SK-N-SH treated with all-trans-retinoic acid at 6 μM for 48 hours (cell line): Measurements from ENCODE around the gene GSTM3.

Source experiments
- ZFP3 ChIP-seq: fragments of 250-450 bp; sonication (Bioruptor Pico); IDR thresholded peaks from 2 replicates; pipeline ENCODE4 v1.5.0; 2020; ENCODE audit warnings: mild to moderate bottlenecking, moderate library complexity
- TF ChIP-seq, protein P1 (sequence below): fragments of 250-450 bp; sonication (Bioruptor Pico); IDR thresholded peaks from 2 replicates; pipeline ENCODE4 v1.5.1; 2020; ENCODE audit warnings: low read depth, mild to moderate bottlenecking, moderate library complexity
- TF ChIP-seq, protein P2 (sequence below): fragments of 250-450 bp; sonication (Bioruptor Pico); IDR thresholded peaks from 2 replicates; pipeline ENCODE4 v1.5.1; 2021; ENCODE audit warnings: mild to moderate bottlenecking, moderate library complexity

DNA sequence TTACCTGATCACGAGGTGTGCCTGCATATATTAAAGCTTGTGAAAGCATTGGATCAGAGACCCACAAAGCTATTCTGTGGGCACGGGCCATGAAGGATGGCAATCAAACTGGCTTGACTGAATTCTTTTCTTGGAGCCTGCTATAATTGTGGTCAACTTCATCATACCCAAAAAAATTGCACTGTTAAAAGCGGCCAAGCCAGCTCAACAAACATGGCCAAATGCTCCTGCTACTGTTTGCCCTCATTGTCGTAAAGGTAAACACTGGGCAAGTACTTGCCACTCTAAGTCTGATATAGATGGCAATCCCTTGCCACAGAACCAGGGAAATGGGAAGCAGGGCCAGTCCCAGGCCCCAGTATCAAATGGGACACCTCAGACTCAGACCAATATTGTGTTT is 35.4 kb downstream of the GSTM3 start:
- TF ChIP-seq, protein P1, sequence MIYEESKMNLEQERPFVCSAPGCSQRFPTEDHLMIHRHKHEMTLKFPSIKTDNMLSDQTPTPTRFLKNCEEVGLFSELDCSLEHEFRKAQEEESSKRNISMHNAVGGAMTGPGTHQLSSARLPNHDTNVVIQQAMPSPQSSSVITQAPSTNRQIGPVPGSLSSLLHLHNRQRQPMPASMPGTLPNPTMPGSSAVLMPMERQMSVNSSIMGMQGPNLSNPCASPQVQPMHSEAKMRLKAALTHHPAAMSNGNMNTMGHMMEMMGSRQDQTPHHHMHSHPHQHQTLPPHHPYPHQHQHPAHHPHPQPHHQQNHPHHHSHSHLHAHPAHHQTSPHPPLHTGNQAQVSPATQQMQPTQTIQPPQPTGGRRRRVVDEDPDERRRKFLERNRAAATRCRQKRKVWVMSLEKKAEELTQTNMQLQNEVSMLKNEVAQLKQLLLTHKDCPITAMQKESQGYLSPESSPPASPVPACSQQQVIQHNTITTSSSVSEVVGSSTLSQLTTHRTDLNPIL (CRISPR knock-in tag) = no peak
- TF ChIP-seq, protein P2, sequence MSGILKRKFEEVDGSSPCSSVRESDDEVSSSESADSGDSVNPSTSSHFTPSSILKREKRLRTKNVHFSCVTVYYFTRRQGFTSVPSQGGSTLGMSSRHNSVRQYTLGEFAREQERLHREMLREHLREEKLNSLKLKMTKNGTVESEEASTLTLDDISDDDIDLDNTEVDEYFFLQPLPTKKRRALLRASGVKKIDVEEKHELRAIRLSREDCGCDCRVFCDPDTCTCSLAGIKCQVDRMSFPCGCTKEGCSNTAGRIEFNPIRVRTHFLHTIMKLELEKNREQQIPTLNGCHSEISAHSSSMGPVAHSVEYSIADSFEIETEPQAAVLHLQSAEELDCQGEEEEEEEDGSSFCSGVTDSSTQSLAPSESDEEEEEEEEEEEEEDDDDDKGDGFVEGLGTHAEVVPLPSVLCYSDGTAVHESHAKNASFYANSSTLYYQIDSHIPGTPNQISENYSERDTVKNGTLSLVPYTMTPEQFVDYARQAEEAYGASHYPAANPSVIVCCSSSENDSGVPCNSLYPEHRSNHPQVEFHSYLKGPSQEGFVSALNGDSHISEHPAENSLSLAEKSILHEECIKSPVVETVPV (CRISPR knock-in tag) = no peak
- no peak for TF ChIP-seq ZFP3
